ENCODE measurements around the gene KRI1. TPM values are rescaled to one million over a fixed set of nuclear protein-coding genes. Genes with fewer than 3 reads are reported as not detected.
A peak's percentile ranks its signal among the peaks of the same experiment; 100 is the strongest.

Gene KRI1
- 100 to 1,000 TPM in 1 of 4 donors, 10 to 100 TPM in 2, 1 to 10 TPM in 1; 9.0 to 152 (median 27.6) TPM for total RNA-seq

DNA sequence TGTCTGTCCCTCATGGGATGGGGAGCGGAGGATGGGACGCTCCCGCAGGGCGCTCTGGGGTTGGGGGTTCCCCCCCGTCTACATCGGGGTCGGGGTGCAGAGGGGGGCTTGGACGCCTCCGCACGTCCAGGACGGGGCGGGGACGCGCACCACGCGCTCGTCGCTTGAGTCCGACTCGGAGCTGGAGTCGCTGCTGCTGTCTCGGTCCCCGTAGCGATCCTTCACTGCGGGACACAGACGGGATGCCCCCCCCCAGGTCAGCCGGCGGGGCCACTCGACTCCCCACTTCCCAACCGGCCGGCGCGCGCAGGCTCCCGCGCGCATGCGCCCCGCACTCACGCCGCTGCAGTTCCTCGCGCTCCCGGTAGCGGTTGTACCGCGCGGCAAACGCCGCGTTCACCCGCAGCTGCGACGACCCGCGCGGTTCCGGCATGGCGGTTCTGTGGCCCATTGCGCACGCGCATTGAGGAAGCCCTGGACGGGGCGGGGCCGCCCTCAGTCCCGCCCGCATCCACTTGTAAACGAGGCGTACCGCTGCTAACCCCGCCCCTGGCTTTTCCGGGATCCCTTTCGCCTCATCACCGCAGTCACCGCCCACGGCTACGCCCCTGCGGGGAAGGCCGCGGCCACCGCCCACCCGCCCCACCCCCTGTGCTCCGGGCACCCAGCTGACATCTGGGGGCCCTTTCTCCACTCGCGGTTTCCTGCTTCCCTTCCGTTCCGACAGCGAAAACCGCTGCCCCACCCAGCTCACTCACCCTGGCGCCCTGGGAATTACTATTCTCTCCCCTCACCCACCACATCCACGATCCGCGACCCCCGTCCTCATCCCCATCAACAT lies at the start of gene KRI1:
Gene KRI1, minus strand, starts transcription at position 444 of the 841 bp plus-strand sequence. Its CDS starts 11 bp downstream, at position 433.
- Histone ChIP-seq H3K27me3 (no peaks in the 10 kb centered on the region), H3K36me3 (no peaks in the 10 kb centered on the region), H3K27ac (peak within 1 kb of the TSS; percentile 82 to 92), H3K4me3 (peak within 1 kb of the TSS; percentile 71 to 84), H3K9me3 (no peaks in the 10 kb centered on the region), H3K4me1 (peaks cover 5 to 16% of the 10 kb centered on the region in 2 donors)
- TF ChIP-seq POLR2A (IDR thresholded peaks at IDR 0.05), result peak; percentile 83 to 96
- peak in 2 of 4 experiments; percentile 47 to 70 for TF ChIP-seq CTCF (IDR thresholded peaks at IDR 0.05)
- intact Hi-C loops (cut with DNase I; ENCODE audit: low total_unique reads), result no loop called here
- peak; percentile 99 for DNase-seq

- peak; percentile 24 to 34 for DNase-seq
- TF ChIP-seq CTCF (IDR thresholded peaks at IDR 0.05) (no peak), POLR2A (IDR thresholded peaks at IDR 0.05) (no peak)
- no peaks in the 10 kb centered on the region for H3K36me3 ChIP-seq
- H3K9me3 ChIP-seq, result no peaks in the 10 kb centered on the region
- peak overlapping the region in 1 of 2 donors; percentile 26 for H3K27ac ChIP-seq
- no peaks in the 10 kb centered on the region for H3K27me3 ChIP-seq
- intact Hi-C loops (cut with DNase I; ENCODE audit: low total_unique reads), result no loop called here
- H3K4me3 ChIP-seq, result no peak overlapping the region
- H3K4me1 ChIP-seq, result peaks cover 0 to 8% of the 10 kb centered on the region in 2 donors
Observed at GRCh38 chr19:10612499-10613119, 46.8 kb upstream of the KRI1 start.

DNA sequence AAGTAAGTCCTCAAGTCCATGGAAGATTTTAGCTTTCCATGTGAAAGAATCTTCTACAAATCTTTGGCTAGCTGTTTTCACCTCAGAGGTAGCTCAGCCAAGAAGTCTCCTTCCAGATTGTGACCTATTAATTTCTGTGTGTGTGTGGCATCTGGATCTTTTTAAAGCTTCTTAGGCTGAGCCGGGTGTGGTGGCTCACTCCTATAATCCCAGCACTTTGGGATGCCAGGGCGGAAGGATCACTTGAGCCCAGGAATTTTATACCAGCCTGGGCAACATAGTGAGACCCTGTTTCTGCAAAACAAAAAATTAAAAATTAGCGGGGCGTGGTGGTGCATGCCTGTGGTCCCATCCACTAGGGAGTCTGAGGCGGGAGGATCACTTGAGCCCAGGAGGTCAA lies 46.1 kb upstream of the KRI1 start:
- TF ChIP-seq CTCF (IDR thresholded peaks at IDR 0.05) (no peak), POLR2A (IDR thresholded peaks at IDR 0.05) (no peak)
- peaks cover 0 to 8% of the 10 kb centered on the region in 2 donors for H3K4me1 ChIP-seq
- no peaks in the 10 kb centered on the region for H3K36me3 ChIP-seq
- H3K4me3 ChIP-seq, result no peak overlapping the region
- H3K9me3 ChIP-seq, result no peaks in the 10 kb centered on the region
- peak overlapping the region in 1 of 2 donors; percentile 26 for H3K27ac ChIP-seq
- DNase-seq, result no peak
- intact Hi-C loops (cut with DNase I; ENCODE audit: low total_unique reads), result no loop called here
- no peaks in the 10 kb centered on the region for H3K27me3 ChIP-seq

- intact Hi-C loops (cut with DNase I; ENCODE audit: low total_unique reads), result no loop called here
- no peaks in the 10 kb centered on the region for H3K36me3 ChIP-seq
- no peaks in the 10 kb centered on the region for H3K27me3 ChIP-seq
- peak in 1 of 2 donors; percentile 47 for DNase-seq
- H3K4me1 ChIP-seq, result peaks cover 0 to 5% of the 10 kb centered on the region in 2 donors
- no peak overlapping the region for H3K4me3 ChIP-seq
- H3K27ac ChIP-seq, result peak overlapping the region; percentile 89 to 91
- TF ChIP-seq POLR2A (IDR thresholded peaks at IDR 0.05) (no peak), CTCF (IDR thresholded peaks at IDR 0.05) (no peak)
- H3K9me3 ChIP-seq, result no peaks in the 10 kb centered on the region
Observed at GRCh38 chr19:10604460-10604980, 38.7 kb upstream of the KRI1 start.
